GM18526 (cell line): ENCODE measurements around the gene ZNF879.

Experiments
- POLR2A ChIP-seq: IDR thresholded peaks from 3 replicates; pipeline ENCODE4 v1.6.1; 2011; ENCODE audit not compliant: insufficient read length; ENCODE audit errors: extremely low read depth

Gene ZNF879

DNA sequence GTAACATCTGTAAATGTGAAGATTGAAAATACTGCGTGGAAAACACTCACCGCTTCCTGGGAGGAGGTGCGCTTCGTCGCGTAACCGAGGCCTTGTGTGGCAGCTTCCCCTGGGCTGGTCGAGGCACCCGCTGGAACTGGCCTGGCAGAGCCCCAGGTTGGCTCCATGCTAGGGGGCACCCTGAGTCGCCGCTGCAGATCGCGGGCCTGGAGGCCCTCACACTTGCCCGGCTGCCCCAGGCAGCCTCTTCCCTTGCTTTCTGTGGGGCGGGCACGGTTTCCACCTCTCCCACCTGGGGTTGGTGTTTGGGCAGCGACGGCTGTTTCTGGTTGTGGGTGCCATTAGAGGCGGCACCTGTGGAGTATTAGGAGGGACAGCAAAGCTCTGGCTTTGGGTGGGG is 37.4 kb downstream of the ZNF879 start:
- no peak for TF ChIP-seq POLR2A

DNA sequence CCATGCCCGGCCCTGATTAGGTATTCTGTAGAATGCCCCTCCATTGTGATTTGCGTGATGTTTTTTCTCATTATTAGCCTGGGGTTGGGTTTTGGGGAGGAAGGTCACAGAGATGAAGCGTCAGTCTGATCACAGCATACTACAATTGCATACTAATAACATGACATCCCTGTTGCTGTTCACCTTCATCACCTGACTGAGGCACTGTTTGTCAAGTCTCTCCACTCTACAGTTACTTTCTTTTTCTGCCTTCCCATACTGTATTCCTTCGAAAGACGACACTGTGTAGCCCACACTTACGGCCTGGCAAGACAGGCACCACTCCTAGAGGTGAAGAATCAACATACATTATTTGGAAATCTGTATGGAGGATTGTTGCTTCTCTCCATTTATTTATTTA is 42.1 kb downstream of the ZNF879 start:
- no peak for TF ChIP-seq POLR2A

DNA sequence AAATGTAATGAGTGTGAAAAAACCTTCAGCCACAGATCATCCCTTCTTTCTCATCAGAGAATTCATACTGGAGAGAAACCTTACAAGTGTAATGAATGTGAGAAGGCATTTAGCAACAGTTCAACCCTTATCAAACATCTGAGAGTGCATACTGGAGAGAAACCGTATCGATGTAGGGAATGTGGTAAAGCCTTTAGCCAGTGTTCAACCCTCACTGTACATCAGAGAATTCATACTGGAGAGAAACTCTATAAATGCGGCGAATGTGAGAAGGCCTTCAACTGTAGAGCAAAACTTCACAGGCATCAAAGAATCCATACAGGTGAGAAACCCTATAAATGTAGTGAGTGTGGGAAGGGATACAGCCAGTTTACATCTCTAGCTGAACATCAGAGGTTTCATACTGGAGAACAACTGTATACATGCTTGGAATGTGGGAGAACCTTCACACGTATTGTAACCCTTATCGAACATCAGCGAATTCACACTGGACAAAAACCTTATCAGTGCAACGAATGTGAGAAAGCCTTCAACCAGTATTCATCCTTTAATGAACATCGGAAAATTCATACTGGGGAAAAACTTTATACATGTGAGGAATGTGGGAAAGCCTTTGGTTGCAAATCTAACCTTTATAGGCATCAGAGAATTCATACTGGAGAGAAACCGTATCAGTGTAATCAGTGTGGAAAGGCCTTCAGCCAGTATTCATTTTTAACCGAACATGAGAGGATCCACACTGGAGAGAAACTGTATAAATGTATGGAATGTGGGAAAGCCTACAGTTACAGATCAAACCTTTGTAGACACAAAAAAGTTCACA is 55.8 kb downstream of the ZNF879 start:
- no peak for TF ChIP-seq POLR2A

- TF ChIP-seq POLR2A = no peak
Observed at GRCh38 chr5:179080724-179081123, 57.1 kb downstream of the ZNF879 start.
